Fibroblast of mammary gland (primary cell): ENCODE results near the gene MAP3K4.

Experiments used
- DNase-seq: peaks from one replicate; pipeline ENCODE4 v3.0.0-alpha.2; 2010; ENCODE audit warnings: low read depth
- H3K4me3 ChIP-seq: 2 replicates; pipeline ENCODE4 v1.5.1; 2011; ENCODE audit warnings: low read depth, mild to moderate bottlenecking, low read length, moderate library complexity; ENCODE audit not compliant: control insufficient read depth
- CTCF ChIP-seq: conservative IDR thresholded peaks from 2 replicates; pipeline ENCODE4 v1.5.1; 2011; ENCODE audit warnings: low read depth, low read length, inconsistent platforms; ENCODE audit not compliant: control insufficient read depth, insufficient read depth

The MAP3K4 gene

GRCh38 chr6:161142957-161143296 is 151.4 kb downstream of the MAP3K4 start:
- DNase-seq = no peak
- TF ChIP-seq CTCF = no peak
- H3K4me3 ChIP-seq = no peak overlapping the region

- H3K4me3 ChIP-seq = no peak overlapping the region
- no peak for TF ChIP-seq CTCF
- no peak for DNase-seq
Observed at GRCh38 chr6:161143663-161144430, 152.3 kb downstream of the MAP3K4 start.

GRCh38 chr6:161150136-161150535 is 158.6 kb downstream of the MAP3K4 start:
- no peak overlapping the region for H3K4me3 ChIP-seq
- no peak for DNase-seq
- TF ChIP-seq CTCF = no peak

- TF ChIP-seq CTCF = no peak
- no peak for DNase-seq
- H3K4me3 ChIP-seq = no peak overlapping the region
Observed at GRCh38 chr6:161150566-161150965, 159.0 kb downstream of the MAP3K4 start.

GRCh38 chr6:161151059-161151645 is 159.6 kb downstream of the MAP3K4 start:
- DNase-seq = no peak
- no peak overlapping the region for H3K4me3 ChIP-seq
- TF ChIP-seq CTCF = no peak

GRCh38 chr6:161151660-161152526 is 160.3 kb downstream of the MAP3K4 start:
- TF ChIP-seq CTCF = no peak
- DNase-seq = no peak
- H3K4me3 ChIP-seq = no peak overlapping the region
